ENCODE results near the gene AUH.
"Not testable (repeated sequence)": the region's sequence is repeated elsewhere in the genome, so short reads cannot be mapped to it uniquely, and the experiment has no call there.

Gene AUH

DNA sequence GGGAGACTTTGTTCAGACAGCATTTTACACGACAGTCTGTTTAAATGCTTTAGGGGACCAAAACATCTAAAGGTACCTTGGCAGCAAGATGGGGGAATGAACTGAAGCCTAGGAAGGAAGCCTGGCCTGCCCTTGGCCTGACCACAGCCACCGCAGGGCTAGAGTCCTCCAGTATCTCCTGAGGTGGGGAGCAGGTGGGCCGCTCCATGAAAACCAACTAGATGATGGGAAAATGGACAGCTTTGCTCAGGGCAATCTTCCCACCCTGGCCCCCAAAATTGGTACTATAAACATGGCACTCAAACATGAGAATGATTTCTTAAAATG lies 153.3 kb downstream of the AUH start:
- DNase-seq (ENCODE audit: low read depth), result no peak

- no peak for DNase-seq (ENCODE audit: low read depth)
Observed at GRCh38 chr9:91207729-91208418, 153.8 kb downstream of the AUH start.

- DNase-seq (ENCODE audit: low read depth), result no peak
Observed at GRCh38 chr9:91207397-91207728, 154.4 kb downstream of the AUH start.

- no peak for DNase-seq (ENCODE audit: low read depth)
Observed at GRCh38 chr9:91206806-91207205, 154.9 kb downstream of the AUH start.

DNA sequence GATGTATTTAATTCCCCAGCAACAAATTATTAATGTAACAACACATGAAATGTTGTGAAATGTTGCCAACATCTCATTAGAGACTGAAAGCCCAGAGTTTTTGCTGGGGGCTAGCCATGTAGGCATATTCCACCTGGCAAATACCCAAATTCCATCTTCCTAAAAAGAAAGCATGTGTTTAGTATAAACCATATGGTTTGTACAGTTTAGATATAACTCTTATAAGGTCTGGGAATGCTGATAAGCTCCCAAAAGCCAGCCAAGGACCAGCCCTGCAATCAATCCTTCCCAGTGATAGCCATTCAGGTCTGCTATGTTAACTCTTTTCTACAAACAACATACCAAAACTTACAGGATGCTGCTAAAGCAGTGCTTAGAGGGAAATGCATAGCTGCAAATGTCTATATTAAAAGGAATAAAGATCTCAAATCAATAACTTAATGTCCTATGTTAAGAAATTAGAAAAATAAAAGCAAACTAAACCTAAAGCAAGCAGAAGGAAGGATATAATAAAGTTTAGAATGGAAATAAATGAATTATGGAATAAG lies 158.9 kb downstream of the AUH start:
- no peak for DNase-seq (ENCODE audit: low read depth)

- no peak for DNase-seq (ENCODE audit: low read depth)
Observed at GRCh38 chr9:91200692-91201336, 160.9 kb downstream of the AUH start.

DNA sequence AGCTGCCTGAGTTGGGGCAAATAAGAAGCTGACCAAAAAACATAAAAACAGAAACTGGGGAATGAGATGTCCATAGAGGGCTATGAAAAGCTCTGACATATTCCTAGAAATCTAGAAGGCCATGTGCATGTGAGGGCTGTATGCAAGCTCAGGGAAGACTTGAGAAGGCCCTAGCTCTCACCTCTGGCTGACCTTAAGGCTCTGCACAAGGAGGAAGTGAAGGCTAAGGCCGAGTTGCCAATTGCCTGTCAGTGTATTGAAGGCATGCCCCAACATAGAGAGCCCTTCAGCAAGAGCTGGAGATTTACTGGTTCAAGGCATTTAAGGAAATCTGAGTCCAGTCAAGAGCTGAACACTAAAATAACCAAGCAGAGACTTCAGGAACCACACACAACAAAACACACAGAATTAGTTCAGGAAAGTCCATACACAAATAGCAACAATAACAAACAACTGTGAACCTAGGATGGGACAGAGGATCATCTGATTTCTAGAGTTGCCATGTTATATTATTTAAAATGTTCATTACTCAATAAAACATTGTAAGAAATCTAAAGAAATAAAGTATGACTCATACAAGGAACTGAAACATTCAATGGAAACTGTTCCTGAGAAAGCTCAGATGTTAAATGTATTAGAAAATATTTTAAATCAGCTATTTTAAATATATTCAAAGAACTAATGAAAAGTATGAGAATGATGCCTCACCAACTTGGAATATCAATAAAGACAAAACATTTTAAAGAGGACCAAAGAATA lies 161.8 kb downstream of the AUH start:
- no peak for DNase-seq (ENCODE audit: low read depth)

GRCh38 chr9:91198881-91199280 lies 162.8 kb downstream of the AUH start:
- DNase-seq (ENCODE audit: low read depth), result not testable (repeated sequence)

DNA sequence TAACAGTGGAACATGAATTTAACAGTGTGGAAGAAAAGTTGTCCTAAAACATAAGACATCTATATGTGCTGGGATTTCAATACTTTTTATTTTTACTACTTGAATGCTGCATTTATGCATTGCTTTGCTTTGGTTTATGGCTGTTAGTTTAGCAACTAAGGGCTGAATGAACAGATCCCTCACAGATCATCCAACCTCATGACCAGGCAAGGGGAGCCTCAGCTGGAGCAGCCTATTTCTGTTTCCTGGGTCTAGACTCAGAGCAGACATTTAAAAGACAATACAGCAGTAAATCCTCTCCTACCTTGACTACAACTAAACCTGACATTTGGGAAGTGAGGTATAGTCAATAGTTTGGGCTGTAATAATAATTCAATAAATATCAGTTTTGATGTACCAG lies 163.3 kb downstream of the AUH start:
- no peak for DNase-seq (ENCODE audit: low read depth)

- no peak for DNase-seq (ENCODE audit: low read depth)
Observed at GRCh38 chr9:91197232-91198181, 164.2 kb downstream of the AUH start.

DNA sequence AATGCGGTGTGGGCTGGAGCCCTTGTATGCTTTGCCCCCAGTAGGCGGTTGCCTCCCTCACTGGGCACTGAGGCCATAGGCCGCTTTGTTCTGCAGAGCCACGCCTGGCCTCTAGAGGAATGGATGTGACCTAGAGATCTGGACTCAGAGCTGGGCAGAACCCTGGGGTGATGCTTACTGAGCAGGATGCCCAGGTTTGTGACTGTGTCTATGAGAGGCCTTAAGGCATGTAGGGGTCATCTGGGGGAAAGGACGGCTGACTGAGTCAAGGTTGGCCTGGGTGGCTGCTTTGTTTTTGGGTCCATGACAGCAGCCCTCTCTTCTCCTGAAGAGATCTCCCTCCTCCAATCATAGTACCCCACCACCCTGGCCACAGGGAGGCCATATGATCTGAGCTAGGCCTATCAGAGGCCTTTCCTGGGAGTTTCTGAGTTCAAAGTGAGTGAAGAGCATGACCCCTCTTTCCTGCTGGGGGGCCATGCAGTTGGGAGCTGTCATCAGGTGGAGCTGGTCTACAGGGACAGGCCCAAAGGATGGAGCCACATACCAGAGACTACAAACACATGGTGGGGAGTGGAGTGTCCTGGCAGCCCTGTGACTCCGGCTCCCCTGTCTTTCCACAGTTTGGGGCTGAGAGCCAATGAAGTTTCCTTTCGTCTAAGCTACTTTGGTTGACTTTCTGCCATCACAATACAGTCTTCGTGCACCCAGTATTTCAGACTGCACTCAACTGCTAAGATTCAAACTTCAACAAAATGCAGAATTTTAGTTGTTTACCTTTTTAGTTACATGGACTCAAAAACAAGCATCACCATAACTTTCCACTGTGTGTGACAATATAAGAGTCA lies 165.4 kb downstream of the AUH start:
- no peak for DNase-seq (ENCODE audit: low read depth)

DNA sequence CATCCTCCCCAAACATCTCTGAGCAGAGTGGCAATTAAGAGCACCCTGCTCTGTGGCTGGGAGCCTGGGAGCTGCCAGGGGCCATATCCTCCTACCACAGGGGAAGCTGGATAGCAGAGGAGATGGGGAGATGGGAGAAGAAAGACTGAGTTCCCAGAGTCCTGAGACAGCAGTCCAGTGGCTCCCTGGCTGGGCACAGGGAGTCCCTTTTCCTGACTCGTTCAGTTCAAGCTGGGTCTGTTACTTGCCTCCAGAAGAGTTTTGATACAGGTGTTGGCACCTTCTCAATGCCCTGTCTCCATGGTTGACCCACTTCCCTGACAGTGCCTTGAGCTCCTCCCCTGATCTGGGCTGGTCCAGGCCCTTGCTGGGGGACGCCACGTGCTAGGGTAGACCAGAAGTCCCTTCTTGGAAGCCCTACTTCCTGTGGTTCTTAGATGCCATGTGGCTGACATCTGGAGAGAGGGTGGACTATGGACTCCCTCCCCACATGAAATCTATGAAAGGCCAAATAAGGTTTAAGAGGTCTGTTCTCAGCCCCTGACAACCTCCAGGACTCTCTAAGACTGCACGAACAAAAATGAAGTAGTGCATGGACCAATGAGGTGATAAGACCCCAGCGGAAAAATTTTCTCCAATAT lies 166.2 kb downstream of the AUH start:
- no peak for DNase-seq (ENCODE audit: low read depth)

GRCh38 chr9:91193658-91194391 lies 167.9 kb downstream of the AUH start:
- no peak for DNase-seq (ENCODE audit: low read depth)

DNA sequence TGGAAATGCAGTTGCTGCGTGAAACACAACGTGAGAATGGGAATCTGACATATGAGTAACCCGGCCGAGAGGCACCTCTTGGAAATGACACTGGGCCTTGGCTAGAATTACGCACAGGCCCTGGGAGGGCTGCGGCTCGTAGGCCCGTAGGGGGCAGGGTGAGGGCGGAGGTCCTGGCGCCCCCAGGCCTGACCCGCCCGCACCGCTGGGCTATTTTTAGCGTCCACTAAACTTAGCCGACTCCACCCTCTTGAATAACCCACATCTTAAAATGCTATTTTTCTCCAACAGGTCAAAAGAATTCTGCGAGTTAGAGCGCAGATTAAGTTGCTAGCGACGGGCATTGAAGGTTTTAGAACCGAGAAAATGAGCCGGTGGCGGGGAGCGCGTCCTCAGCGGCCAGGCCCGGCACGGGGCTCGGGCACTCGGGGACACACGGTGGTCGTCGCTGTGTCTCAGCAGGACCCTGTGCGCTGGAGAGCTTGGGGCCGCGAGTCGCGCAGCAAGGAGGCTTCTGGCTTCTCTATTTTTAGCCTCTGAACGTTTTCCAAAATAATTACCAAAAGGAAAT lies 168.5 kb downstream of the AUH start:
- DNase-seq (ENCODE audit: low read depth), result peak; percentile 96

- DNase-seq (ENCODE audit: low read depth), result no peak
Observed at GRCh38 chr9:91192381-91193086, 169.2 kb downstream of the AUH start.

DNA sequence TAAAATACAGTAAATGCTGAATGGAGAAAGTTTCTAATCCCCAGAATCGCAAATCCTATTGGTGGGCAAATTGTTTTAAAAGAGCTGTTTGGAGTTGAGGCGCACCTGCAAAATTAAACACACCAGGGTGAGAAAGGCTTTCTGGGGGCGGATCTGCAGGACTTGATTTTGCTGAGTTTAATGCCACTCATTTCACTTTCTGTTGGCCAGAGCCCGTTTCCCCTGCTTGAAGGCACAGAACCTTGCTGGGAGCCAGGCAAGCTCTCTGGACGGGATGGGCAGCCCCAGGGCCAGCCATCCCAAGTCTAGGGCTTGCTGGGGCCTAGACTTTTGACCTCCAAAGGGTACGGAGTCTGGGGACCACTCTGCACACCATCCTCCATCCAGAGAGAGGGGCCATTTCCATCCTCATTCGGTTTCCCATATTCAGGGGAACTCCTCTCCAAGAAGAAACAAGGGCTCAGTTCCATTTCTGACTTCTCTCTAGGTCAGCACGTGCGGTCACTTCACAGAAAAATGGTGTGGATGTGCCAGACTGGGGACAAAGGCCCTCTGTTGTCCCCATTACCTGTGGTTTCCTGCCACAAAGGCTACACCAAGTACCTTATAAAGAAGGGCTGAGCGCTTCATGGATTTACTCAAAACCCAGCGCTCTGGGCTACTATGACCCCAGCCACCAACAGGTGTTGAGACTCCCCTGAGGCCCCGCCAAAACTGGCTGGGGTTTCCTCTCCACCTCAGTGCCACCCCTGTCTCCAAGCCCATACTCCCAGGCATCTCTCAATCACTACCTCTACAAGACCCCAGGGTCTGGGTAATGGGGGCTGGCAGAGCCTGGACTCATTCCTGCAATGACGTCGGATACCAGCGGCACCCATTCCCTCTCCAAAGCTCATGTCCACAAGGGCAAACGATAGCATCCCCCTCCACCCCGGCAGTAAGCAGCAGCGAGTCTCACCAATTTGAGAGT lies 170.0 kb downstream of the AUH start:
- no peak for DNase-seq (ENCODE audit: low read depth)

DNA sequence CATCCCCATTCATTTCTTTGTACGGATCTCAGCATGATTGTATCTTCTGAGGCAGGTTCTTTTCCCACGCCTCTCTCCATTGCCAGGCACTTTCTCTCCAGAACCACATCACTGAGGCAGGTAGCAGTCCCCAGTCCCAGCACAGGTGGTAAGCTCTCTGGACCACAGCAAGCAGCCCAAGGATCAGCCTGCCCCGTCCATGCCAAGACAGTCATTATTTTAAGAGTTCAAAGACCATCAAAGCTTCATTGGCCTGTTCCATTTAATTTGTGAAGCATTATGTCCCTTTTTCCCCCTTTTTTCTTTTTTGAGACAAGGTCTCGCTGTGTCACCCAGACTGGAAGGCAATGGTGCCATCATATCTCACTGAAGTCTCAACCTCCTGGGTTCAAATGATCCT lies 171.7 kb downstream of the AUH start:
- no peak for DNase-seq (ENCODE audit: low read depth)
